Measurements from ENCODE around the gene CABP4.
"Not testable (repeated sequence)": the region's sequence is repeated elsewhere in the genome, so short reads cannot be mapped to it uniquely, and the experiment has no call there.

Gene CABP4

GRCh38 chr11:67463186-67463585, 8.0 kb downstream of the CABP4 start:
- no peak overlapping the region for H2AFZ ChIP-seq
- H3K27me3 ChIP-seq (ENCODE audit: control insufficient read depth, insufficient read depth, low read length), result no peaks in the 10 kb centered on the region
- H3K9ac ChIP-seq, result no peak overlapping the region
- no peak overlapping the region for H3K27ac ChIP-seq
- H3K36me3 ChIP-seq (ENCODE audit: control insufficient read depth, insufficient read depth, low read length), result no peaks in the 10 kb centered on the region
- no peaks in the 10 kb centered on the region for H3K4me1 ChIP-seq
- no peaks in the 10 kb centered on the region for H3K9me3 ChIP-seq (ENCODE audit: control insufficient read depth, low read length)
- no peak for TF ChIP-seq CTCF (IDR thresholded peaks at IDR 0.05)
- H3K4me3 ChIP-seq (ENCODE audit: low read depth, low read length), result no peak overlapping the region
- H3K79me2 ChIP-seq, result no peaks in the 10 kb centered on the region
- H3K4me2 ChIP-seq (ENCODE audit: low read length), result no peak overlapping the region

GRCh38 chr11:67463680-67464410, 8.7 kb downstream of the CABP4 start:
- Histone ChIP-seq H3K27ac (peak overlapping the region; percentile 57), H3K79me2 (no peaks in the 10 kb centered on the region), H3K4me1 (no peaks in the 10 kb centered on the region), H2AFZ (peak overlapping the region; percentile 53), H3K4me2 (ENCODE audit: low read length) (peak overlapping the region; percentile 53), H3K9ac (no peak overlapping the region), H3K27me3 (ENCODE audit: control insufficient read depth, insufficient read depth, low read length) (no peaks in the 10 kb centered on the region), H3K9me3 (ENCODE audit: control insufficient read depth, low read length) (no peaks in the 10 kb centered on the region), H3K4me3 (ENCODE audit: low read depth, low read length) (peak overlapping the region; percentile 40), H3K36me3 (ENCODE audit: control insufficient read depth, insufficient read depth, low read length) (no peaks in the 10 kb centered on the region)
- no peak for TF ChIP-seq CTCF (IDR thresholded peaks at IDR 0.05)

- Histone ChIP-seq H2AFZ (peak overlapping the region; percentile 74), H3K27ac (peak overlapping the region; percentile 76), H3K4me1 (no peaks in the 10 kb centered on the region), H3K9me3 (ENCODE audit: control insufficient read depth, low read length) (no peaks in the 10 kb centered on the region), H3K27me3 (ENCODE audit: control insufficient read depth, insufficient read depth, low read length) (no peaks in the 10 kb centered on the region), H3K4me2 (ENCODE audit: low read length) (peak overlapping the region; percentile 76), H3K9ac (no peak overlapping the region), H3K4me3 (ENCODE audit: low read depth, low read length) (peak overlapping the region; percentile 64), H3K36me3 (ENCODE audit: control insufficient read depth, insufficient read depth, low read length) (no peaks in the 10 kb centered on the region), H3K79me2 (no peaks in the 10 kb centered on the region)
- TF ChIP-seq CTCF (IDR thresholded peaks at IDR 0.05), result no peak
These were observed 9.4 kb downstream of the CABP4 start for GRCh38 chr11:67464411-67465188.

- no peak for TF ChIP-seq CTCF (IDR thresholded peaks at IDR 0.05)
- Histone ChIP-seq H3K36me3 (ENCODE audit: control insufficient read depth, insufficient read depth, low read length) (no peaks in the 10 kb centered on the region), H3K4me1 (no peaks in the 10 kb centered on the region), H3K4me2 (ENCODE audit: low read length) (peak overlapping the region; percentile 76), H3K27ac (peak overlapping the region; percentile 76), H2AFZ (peak overlapping the region; percentile 74), H3K4me3 (ENCODE audit: low read depth, low read length) (peak overlapping the region; percentile 64), H3K27me3 (ENCODE audit: control insufficient read depth, insufficient read depth, low read length) (no peaks in the 10 kb centered on the region), H3K9me3 (ENCODE audit: control insufficient read depth, low read length) (no peaks in the 10 kb centered on the region), H3K9ac (no peak overlapping the region), H3K79me2 (no peaks in the 10 kb centered on the region)
These were observed 10.0 kb downstream of the CABP4 start for GRCh38 chr11:67465189-67465510.

GRCh38 chr11:67465530-67465929, 10.4 kb downstream of the CABP4 start:
- H3K27ac ChIP-seq; H3K27me3 ChIP-seq (ENCODE audit: control insufficient read depth, insufficient read depth, low read length); H3K79me2 ChIP-seq; H3K4me1 ChIP-seq; H3K9ac ChIP-seq; H3K36me3 ChIP-seq (ENCODE audit: control insufficient read depth, insufficient read depth, low read length); H2AFZ ChIP-seq; H3K9me3 ChIP-seq (ENCODE audit: control insufficient read depth, low read length): not testable (repeated sequence)
- Histone ChIP-seq H3K4me2 (ENCODE audit: low read length) (peak overlapping the region; percentile 76), H3K4me3 (ENCODE audit: low read depth, low read length) (peak overlapping the region; percentile 64)

Measured in parathyroid adenoma (tissue), 2 donors.